HCT116 (cell line): ENCODE results near the gene ZNF436. TPM values are rescaled to one million over a fixed set of nuclear protein-coding genes. Genes with fewer than 3 reads are reported as not detected.
A peak's percentile ranks its signal among the peaks of the same experiment; 100 is the strongest.

Experiments used
- ATAC-seq: fragments of 200-7000 bp; cut with Tn5 transposase; 2 replicates; pipeline ENCODE4 v1.9.1; 2020; ENCODE audit warnings: mild to moderate bottlenecking, moderate library complexity
- BruUV-seq: library from RNA; stranded (reverse); fragments of 400-500 nt; replicated peaks from 2 replicates; lab custom pipeline; 2021; lab: Mats Ljungman, UMichigan
- CTCF ChIA-PET: fragments of 300-600 bp; sonication (Branson Sonifier 250); formaldehyde crosslinking; loops from one replicate; lab custom pipeline; 2021; ENCODE audit warnings: antibody characterized with exemption; lab: Charles Lee
- POLR2A ChIA-PET: fragments of 300-600, 350-600 bp; sonication (Branson Sonifier 250); formaldehyde crosslinking; loops from one replicate; lab custom pipeline; 2021; ENCODE audit warnings: antibody characterized with exemption; lab: Charles Lee
- RAD21 ChIA-PET, 2 experiments: fragments of 300-600 bp; sonication (Branson Sonifier 250); formaldehyde crosslinking; loops; one replicate each; lab custom pipeline; 2023; ENCODE audit warnings: low total read pairs in 2 of 2; ENCODE audit not compliant: uncharacterized antibody in 2 of 2, unreplicated experiment in 2 of 2, low non-redundant PET in 1 of 2; lab: Charles Lee
- DNase-seq: peaks from one replicate; pipeline ENCODE4 v3.0.0-alpha.2; 2010; ENCODE audit warnings: low read depth, low spot score
- H2AFZ ChIP-seq: fragments of 200-600 bp; shearing (Covaris generic), sonication (generic); 2 replicates; pipeline ENCODE4 v1.6.1; 2017; ENCODE audit warnings: low read depth, mixed run types, mixed read lengths, antibody characterized with exemption, low read length; ENCODE audit not compliant: poor library complexity, severe bottlenecking
- H3K27ac ChIP-seq: 2 replicates; pipeline ENCODE4 v1.5.1; 2012; ENCODE audit warnings: low read depth, low read length
- H3K27me3 ChIP-seq: fragments of 200-600 bp; sonication (generic); 2 replicates; pipeline ENCODE4 v1.6.1; 2016; ENCODE audit warnings: mixed run types, low read length, mixed read lengths; ENCODE audit not compliant: insufficient read depth
- H3K36me3 ChIP-seq, 2 experiments: fragments of 200-500 bp in 1 of 2; fragments of 200-600 bp in 1 of 2; sonication (Bioruptor generic) in 1 of 2; sonication (generic) in 1 of 2; 2 replicates each; pipeline versions ENCODE4 v1.5.1 to v1.6.1; 2014 to 2016; ENCODE audit warnings: low read length in 2 of 2, inconsistent platforms in 1 of 2, mixed read lengths in 1 of 2, mixed run types in 1 of 2; ENCODE audit not compliant: insufficient read depth in 2 of 2, control insufficient read depth in 1 of 2
- H3K4me1 ChIP-seq, 2 experiments: fragments of 200-600 bp in 1 of 2; sonication (generic) in 1 of 2; 2 replicates each; pipeline versions ENCODE4 v1.5.1 to v1.6.1; 2012 to 2017; ENCODE audit warnings: low read length in 2 of 2, inconsistent platforms in 1 of 2, mild to moderate bottlenecking in 1 of 2, mixed read lengths in 1 of 2, mixed run types in 1 of 2, moderate library complexity in 1 of 2; ENCODE audit not compliant: insufficient read depth in 2 of 2, control insufficient read depth in 1 of 2
- H3K4me2 ChIP-seq: fragments of 200-600 bp; sonication (generic); 2 replicates; pipeline ENCODE4 v1.6.1; 2017; ENCODE audit warnings: mixed run types, low read length, mixed read lengths
- H3K4me3 ChIP-seq, 2 experiments: fragments of 200-600 bp in 1 of 2; sonication (generic) in 1 of 2; replicated peaks in 1 of 2; 2 replicates each; pipeline ENCODE4 v1.5.1; 2011 to 2016; ENCODE audit warnings: low read length in 2 of 2, control low read depth in 1 of 2, low read depth in 1 of 2, mild to moderate bottlenecking in 1 of 2, mixed read lengths in 1 of 2, mixed run types in 1 of 2
- H3K79me2 ChIP-seq: fragments of 200-600 bp; sonication (generic); 2 replicates; pipeline ENCODE4 v1.6.1; 2017; ENCODE audit warnings: mild to moderate bottlenecking, mixed run types, low read length, moderate library complexity, mixed read lengths; ENCODE audit not compliant: insufficient read depth
- H3K9ac ChIP-seq: fragments of 200-600 bp; sonication (generic); 2 replicates; pipeline ENCODE4 v1.6.1; 2016; ENCODE audit warnings: low read length, mixed read lengths
- H3K9me2 ChIP-seq: fragments of 200-600 bp; sonication (generic), shearing (Covaris generic); 2 replicates; pipeline ENCODE4 v1.6.1; 2017; ENCODE audit warnings: mixed run types, mild to moderate bottlenecking, moderate library complexity; ENCODE audit not compliant: insufficient read depth
- H3K9me3 ChIP-seq, 2 experiments: fragments of 200-500 bp in 1 of 2; fragments of 200-600 bp in 1 of 2; sonication (Bioruptor generic) in 1 of 2; sonication (generic) in 1 of 2; 2 replicates each; pipeline ENCODE4 v1.6.1; 2014 to 2017; ENCODE audit warnings: low read length in 2 of 2, mixed read lengths in 2 of 2, inconsistent platforms in 1 of 2, low read depth in 1 of 2, mild to moderate bottlenecking in 1 of 2, mixed run types in 1 of 2, moderate library complexity in 1 of 2; ENCODE audit not compliant: control insufficient read depth in 1 of 2, insufficient read depth in 1 of 2
- H4K20me1 ChIP-seq: fragments of 200-600 bp; sonication (generic), shearing (Covaris generic); 2 replicates; pipeline ENCODE4 v1.6.1; 2017; ENCODE audit warnings: mixed run types, mild to moderate bottlenecking, moderate library complexity; ENCODE audit not compliant: insufficient read depth
- ATF3 ChIP-seq: IDR thresholded peaks from 2 replicates; pipeline ENCODE4 v1.6.1; 2012
- EGR1 ChIP-seq: IDR thresholded peaks from 2 replicates; pipeline ENCODE4 v1.6.1; 2012; ENCODE audit warnings: low read depth
- FOSL1 ChIP-seq: IDR thresholded peaks from 2 replicates; pipeline ENCODE4 v1.6.1; 2012; ENCODE audit warnings: low read depth
- POLR2A ChIP-seq: IDR thresholded peaks from 2 replicates; pipeline ENCODE4 v1.7.0; 2011; ENCODE audit warnings: borderline replicate concordance; ENCODE audit not compliant: insufficient read depth, insufficient read length; ENCODE audit errors: extremely low read depth
- ZFX ChIP-seq: fragments of 450-650 bp; IDR thresholded peaks from 2 replicates; pipeline ENCODE4 v1.6.1; 2017
- intact Hi-C: fragments of 100-400 bp; cut with micrococcal nuclease; formaldehyde crosslinking; loops from 2 replicates; pipeline ENCODE4 v1.10.0; 2022
- total RNA-seq: library from RNA; stranded (reverse); gene quantifications from one replicate; pipeline ENCODE4 v1.2.1, GENCODE V29; 2021; ENCODE audit not compliant: unreplicated experiment

Gene ZNF436
- total RNA-seq, 1 experiment from 2014 or later, result 8.1 TPM

- Histone ChIP-seq H3K4me2 (no peak overlapping the region), H4K20me1 (no peaks in the 10 kb centered on the region), H3K27me3 (no peaks in the 10 kb centered on the region), H3K9ac (no peak overlapping the region), H3K4me1 (peaks cover 33 to 42% of the 10 kb centered on the region in 2 experiments), H3K4me3 (no peak overlapping the region), H2AFZ (no peak overlapping the region), H3K9me3 (no peaks in the 10 kb centered on the region), H3K36me3 (no peaks in the 10 kb centered on the region), H3K79me2 (peaks cover 16% of the 10 kb centered on the region), H3K27ac (no peak overlapping the region), H3K9me2 (no peaks in the 10 kb centered on the region)
- ChIA-PET POLR2A (no interaction called here), CTCF (no interaction called here), RAD21 (no interaction called here)
- DNase-seq (no peak), ATAC-seq (no peak)
- TF ChIP-seq EGR1, result no peak
- no peak for TF ChIP-seq POLR2A
- TF ChIP-seq ATF3, result no peak
- BruUV-seq, result no TSS peak
- intact Hi-C loops, result no loop called here
Observed at GRCh38 chr1:23371987-23372880, 2.6 kb upstream of the ZNF436 start.

DNA sequence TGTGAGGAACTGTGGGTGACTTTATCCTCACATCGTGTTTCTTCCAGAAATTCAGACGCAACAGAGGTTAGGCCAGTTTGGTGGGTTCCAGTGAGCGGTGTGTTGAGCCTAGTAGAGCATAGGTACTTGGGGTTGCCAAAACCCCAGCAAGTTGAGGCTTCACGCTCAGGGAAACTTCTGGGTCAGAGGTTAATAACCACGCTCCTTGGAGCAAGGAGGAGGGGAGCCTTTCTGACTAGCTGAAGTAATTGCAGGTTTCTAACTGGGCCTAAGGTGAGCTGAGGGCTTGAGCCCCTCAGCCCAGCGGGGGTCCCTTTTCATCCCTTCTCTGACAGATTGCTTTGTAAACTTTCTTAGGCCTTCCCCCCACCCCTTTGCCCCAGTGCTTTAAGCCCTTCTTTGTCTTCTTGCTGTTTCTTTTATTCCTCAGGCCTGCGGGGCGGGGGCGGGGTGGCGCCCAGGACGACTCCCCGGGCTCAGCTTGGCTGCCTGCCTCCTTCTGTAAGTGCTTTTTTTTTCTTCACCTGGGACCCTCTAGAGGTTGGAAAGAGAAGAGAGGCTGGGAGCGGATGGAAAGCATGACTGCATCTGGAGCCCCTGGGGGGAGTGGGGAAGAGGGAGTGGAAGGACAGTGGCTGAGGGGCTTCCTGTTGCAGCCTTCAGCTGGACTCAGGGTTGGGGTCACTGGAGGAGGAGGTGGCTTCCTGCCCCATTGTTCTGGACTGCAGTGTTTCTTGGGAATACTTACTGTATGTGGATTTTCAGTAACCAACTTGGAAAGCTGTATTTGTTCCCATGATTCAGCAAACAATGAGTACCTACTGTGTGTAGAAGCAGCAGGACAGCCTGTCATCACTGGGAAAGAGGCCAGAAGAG lies 1.3 kb upstream of the ZNF436 start:
- H3K4me3 ChIP-seq, result peak overlapping the region in 1 of 2 experiments; percentile 69; a peak in 2 of 4 replicates
- peak overlapping the region; percentile 100 for H3K4me2 ChIP-seq
- H3K9me2 ChIP-seq, result no peaks in the 10 kb centered on the region
- peak overlapping the region; percentile 90 for H3K27ac ChIP-seq
- TF ChIP-seq FOSL1 (no peak), ZFX (0 out of 2 replicates have a peak, but pooled peaks have one; percentile 7)
- TF ChIP-seq, all 23 proteins: peak for 1
- ChIA-PET CTCF (interaction anchor here (3.3 kb wide), 1 partner anchor 32 kb away, joined by 21 read pairs; no protein-coding TSS in a partner anchor), RAD21 (no interaction called here), POLR2A (interaction anchor here (1.0 to 1.4 kb wide), 2 partner anchors 27 to 157 kb away, joined by 3 to 5 read pairs; partner anchors contain the start of gene HNRNPR)
- no peaks in the 10 kb centered on the region for H4K20me1 ChIP-seq
- BruUV-seq, result no TSS peak
- intact Hi-C loops, result no loop called here
- no peak for DNase-seq
- no peak overlapping the region for H2AFZ ChIP-seq
- peaks cover 16% of the 10 kb centered on the region for H3K79me2 ChIP-seq
- no peaks in the 10 kb centered on the region for H3K9me3 ChIP-seq
- no peak for ATAC-seq
- H3K4me1 ChIP-seq, result peaks cover 24 to 34% of the 10 kb centered on the region in 2 experiments
- H3K27me3 ChIP-seq, result no peaks in the 10 kb centered on the region
- H3K36me3 ChIP-seq, result no peaks in the 10 kb centered on the region; a peak in 1 of 4 replicates
- 0 out of 2 replicates have a peak overlapping the region, but pooled peaks have one; percentile 92 for H3K9ac ChIP-seq
